NCI-H128 (cell line): ENCODE results near the gene KLHL15.
"Not testable (repeated sequence)": the region's sequence is repeated elsewhere in the genome, so short reads cannot be mapped to it uniquely, and the experiment has no call there.

Source experiments
- DNase-seq: peaks from one replicate; lab custom pipeline; 2025; ENCODE audit not compliant: unreplicated experiment; lab: John Stamatoyannopoulos, UW

The KLHL15 gene

DNA sequence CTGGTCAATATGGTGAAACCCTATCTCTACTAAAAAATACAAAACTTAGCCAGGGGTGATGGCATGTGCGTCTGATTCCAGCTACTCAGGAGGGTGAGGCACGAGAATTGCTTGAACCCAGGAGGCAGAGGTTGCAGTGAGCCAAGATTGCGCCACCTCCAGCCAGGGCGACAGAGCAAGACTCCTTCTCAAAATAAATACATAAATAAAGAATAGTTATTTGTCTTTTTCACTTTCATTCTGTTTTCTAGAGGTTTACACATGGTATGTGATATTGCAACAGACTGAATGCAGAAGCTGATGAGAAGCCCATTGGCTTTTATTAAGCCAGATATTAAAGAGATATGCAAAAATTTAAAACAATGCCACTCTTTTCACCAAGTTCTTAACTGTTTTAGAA is 8.2 kb downstream of the KLHL15 start:
- DNase-seq, result no peak

DNA sequence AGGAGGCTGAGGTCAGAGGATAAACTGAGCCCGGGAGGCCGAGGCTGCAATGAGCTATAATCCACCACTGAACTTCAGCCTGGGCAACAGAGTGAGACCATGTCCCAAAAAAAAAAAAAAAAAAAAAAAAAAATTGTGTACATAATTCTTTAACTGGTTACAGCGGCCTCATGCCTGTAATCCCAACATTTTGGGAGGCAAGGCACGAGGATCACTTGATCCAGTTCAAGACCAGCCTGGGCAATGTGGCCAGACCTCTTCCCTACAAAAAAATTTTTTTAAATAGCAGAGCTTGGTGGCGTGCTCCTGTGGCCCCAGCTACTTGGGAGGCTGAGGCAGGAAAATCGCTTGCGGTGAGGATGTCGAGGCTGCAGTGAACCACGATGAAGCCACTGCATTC is 9.3 kb downstream of the KLHL15 start:
- no peak for DNase-seq

DNA sequence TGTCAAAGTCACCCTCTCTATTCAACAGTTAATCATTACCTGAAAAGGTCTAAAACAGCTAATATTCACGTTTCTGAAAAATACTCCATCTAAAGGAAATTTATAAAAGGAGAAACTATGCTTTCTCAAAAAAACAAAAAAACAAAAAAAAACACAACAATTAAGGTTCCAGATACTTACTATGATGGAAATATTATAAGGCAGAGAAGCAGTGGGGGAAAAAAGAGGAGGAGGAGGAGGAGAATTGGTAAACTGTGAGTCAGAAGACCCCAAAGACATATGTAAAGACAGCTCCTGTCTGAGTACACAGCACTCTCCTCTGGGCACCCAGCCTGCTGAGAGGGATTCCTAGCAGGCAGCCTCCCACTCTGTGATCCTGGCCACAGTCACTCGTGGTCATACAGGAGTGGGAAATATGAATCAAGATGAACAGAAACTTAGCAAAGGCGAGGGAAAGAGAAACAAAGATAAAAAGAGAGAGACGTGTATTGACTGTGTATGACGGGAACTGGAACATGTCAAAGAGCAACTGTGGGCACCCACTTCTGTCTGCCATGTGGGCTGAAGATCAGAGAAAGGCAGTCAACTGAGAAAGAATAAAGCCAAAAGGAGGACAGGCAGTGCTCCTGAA is 12.5 kb downstream of the KLHL15 start:
- DNase-seq, result no peak

DNA sequence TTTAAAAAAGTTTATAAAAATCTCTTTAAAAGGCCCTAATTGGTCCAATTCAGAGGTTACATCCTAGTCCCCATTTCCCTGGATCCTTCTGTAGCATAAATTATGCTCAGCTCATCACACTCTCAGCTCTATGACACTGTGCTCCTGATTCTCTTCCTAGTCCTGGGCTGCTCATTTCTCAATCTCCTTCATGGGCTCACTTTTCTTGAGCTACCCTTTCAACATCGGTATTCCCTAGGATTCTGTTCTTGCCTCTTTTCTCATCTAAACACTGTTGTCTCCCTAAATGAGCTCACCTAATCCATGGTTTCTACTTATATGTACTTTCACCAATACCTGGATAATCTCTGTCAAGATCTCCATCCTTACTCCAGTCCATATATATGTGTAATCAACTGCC is 14.7 kb downstream of the KLHL15 start:
- DNase-seq, result no peak

GRCh38 chrX:24005867-24006266 is 21.1 kb downstream of the KLHL15 start:
- no peak for DNase-seq

DNA sequence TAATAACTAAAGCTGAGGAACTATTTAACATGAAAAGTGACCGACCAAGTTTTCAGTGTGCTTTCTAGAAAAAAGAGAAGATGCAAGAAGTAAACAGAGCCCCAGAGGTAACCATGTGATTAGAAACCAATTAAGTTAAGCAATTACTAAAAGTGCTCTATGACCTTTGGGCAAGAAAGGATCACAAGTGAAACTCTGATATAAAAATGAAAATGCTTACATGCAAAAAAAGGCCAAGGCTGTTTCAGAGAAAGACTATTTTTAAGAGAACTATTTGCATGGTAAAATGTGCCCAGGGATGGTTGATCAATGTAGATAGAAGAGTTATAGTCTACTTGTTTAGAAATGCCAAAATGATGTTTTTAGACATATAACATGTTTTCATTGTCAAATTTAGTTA is 22.0 kb downstream of the KLHL15 start:
- DNase-seq, result no peak

DNA sequence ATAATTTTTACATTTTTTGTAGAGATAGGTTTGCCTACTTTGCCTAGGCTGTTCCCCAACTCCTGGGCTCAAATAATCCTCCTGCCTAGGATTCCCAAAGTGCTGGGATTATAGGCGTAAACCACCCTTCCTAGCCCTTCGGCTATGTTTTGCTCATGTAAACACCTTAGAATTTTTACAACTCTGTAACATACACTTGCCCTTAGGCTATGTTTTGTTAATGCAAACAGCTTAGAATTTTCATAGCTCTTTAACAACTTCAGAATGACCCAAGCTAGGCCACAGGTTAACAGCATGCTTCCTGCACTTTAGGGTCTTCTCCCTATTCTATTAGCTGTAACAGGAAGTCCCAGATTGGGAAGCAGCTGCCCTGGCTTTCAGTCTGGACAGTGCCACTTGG is 24.2 kb downstream of the KLHL15 start:
- DNase-seq, result no peak

DNA sequence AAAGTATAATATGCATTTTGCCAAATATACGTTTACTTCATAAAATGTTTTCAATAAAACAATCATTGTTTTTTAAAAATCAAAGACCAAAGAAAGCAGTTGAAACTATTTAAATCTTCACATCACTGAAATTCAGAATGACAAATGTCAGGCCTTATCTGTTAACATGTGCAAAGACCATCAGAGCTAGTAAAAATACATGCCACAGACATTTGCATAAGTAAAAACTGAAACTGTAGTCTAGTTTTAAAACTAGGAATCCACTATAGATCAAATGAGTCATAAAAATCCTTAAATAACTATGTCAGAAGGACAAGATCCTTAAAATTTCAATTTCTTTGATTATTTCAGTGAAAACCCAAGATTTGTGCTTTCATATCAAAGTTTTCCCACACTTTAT is 24.8 kb downstream of the KLHL15 start:
- no peak for DNase-seq

DNA sequence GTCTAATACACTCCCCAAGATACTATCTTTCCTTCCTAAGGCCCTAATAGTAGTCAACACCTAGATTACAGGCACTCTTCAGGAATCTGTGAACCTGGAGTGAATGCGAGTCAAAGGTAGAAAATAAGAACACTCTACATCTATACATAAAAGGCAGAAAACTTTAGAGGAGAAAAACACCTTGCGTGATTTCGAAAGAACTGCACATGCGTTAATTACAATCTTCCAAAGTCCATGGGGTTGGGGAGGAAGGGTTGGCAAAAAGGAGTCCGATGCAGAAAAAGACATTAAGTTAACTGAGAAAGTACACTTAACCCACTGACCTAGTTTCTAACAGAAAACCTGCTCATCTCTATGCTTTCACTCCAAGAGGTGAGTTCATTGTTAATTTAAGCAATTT is 27.3 kb downstream of the KLHL15 start:
- no peak for DNase-seq

DNA sequence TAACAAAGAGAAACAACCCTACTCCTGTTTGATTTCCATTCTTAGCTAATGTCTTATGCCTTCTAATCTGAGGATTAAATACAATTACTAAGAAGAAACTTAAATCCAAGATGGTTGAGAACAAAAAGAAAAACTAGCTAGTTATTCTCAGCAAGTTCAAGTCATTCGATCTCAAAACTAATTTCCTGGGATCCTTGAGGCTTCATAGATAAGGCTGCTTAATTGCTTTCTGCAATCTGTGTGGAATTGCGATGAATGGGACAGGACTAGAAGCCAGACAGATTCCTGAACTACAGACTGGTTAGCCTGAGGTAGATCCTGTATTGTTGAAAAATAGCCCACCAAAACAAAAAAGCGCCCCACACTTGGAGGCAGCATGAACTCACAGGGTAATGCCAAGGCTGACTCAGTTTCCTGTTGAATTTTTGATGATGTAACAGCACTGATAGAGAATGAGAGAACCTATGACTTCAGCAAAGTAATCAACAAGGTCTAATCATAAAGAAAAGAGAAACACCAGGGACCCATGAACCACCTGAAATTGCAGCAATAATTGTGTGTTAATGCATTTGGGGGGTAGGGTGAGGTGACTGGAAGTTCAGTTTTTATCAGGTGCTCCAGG is 33.9 kb downstream of the KLHL15 start:
- DNase-seq, result no peak

DNA sequence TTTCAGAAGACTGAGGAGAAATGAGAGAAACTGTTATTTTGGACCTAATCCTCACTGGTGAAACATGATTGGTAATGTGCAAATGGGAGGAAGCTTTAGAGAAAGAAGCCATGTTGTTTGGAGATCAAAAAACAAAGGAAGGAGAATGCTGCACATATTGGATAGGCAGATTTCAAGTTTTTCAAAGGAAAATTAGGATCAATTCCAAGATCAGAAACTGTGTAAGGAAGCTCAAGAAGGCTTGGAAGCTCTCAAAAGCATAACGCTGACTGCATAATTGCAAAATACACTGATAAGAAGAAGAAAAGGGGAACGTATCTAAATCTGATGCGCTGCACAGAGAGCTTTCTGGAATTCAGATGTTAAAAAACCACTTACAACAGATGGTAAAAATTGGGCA is 34.6 kb downstream of the KLHL15 start:
- no peak for DNase-seq

DNA sequence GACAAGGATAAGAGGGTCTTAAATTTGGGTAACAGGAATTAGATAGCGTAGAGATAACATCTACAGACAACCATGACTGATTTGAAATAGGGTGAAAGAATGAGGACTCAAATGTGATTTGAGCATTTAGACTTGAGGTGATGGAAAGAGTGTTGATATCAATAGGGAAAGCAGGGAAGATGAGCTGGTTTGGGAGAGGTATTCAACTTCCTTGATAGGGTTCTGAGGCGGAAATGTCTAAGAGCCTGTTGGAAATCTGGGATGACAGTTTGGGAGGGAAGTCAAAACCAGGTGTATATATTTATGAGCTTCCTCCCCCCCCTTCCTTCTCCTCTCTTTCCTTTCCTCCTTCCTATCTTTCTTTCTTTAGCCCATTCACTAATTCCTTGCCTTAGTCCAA is 36.5 kb downstream of the KLHL15 start:
- DNase-seq, result no peak

DNA sequence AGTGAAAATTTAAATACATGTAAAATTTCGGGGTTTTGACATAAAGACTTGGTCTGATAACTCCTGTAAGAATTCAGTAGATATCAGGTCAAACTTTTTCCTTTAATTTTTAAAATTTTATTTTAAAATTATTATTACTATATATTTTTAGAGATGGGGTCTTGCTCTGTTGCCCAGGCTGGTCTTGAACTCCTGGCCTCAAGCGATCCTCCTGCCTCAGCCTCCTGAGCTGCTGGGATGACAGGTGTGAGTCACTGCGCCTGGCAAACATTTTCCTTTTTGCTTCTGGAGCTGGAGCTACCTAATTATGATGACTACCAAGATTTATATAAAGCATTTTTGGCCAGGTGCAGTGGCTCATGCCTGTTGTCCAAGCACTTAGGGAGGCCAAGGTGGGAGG is 37.3 kb downstream of the KLHL15 start:
- no peak for DNase-seq

- DNase-seq, result no peak
Observed at GRCh38 chrX:23982891-23983290, 44.1 kb downstream of the KLHL15 start.

- no peak for DNase-seq
Observed at GRCh38 chrX:23981711-23982110, 45.3 kb downstream of the KLHL15 start.

DNA sequence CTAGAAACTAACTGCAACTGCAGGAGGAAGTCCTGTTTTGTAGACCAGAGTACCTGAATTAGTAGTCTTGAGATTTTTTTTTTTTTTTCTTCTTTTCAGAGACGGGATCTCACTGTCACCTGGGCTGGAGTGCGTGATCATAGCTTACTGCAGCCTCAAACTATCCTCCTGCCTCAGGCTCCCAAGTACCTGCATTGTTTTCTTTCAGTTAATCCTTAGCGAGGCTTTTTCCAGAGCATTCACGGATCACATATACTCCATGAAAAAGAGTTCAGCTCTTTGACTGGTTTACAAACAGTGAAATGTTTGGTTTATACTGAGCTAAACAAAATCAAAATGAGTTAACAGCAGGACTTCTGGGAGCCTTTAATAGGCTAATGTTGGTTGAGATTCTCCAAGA is 45.8 kb downstream of the KLHL15 start:
- no peak for DNase-seq

DNA sequence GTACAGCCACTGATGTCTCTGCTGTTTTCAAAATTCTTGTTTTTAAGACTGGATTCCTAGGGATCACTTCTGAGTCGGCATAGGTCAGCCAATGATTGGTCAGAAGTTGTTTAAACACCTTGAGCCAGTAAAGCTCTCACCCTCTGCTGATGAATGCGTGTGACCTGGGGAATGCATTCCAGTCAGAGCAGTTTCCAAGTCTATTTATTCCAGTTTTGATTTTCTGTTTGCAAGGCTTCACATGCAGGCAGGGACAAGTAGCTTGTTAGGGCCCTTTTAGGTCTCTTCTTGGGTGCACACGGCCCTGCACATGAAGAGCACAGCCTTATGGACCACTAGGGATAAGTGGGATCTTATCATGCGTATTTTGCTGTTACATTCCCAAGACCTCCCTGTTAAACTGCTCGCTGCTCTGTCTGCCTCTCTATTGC is 47.0 kb downstream of the KLHL15 start:
- DNase-seq, result no peak

GRCh38 chrX:23978491-23978890 is 48.5 kb downstream of the KLHL15 start:
- DNase-seq, result no peak

GRCh38 chrX:23965630-23966029 is 61.4 kb downstream of the KLHL15 start:
- not testable (repeated sequence) for DNase-seq

DNA sequence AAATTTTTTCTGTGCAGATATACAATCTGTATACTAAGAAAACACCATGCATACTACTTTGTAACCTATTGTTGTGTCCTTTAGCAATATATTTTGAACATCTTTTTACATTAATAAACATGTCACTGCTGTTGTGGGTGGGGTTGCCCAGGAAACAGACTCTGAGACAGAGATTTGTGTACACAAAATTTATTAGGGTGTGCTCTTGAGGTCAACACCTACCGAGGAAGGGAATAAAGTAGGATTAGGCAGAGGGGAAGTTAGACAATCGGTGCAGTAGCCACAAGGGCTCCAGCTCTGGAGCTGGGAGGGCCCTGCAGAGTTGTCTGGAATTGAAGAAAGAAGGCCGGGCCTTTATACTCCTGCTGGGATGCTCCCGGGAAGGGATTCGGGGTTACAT is 62.8 kb downstream of the KLHL15 start:
- no peak for DNase-seq

- DNase-seq, result no peak
Observed at GRCh38 chrX:23959781-23960180, 67.2 kb downstream of the KLHL15 start.

DNA sequence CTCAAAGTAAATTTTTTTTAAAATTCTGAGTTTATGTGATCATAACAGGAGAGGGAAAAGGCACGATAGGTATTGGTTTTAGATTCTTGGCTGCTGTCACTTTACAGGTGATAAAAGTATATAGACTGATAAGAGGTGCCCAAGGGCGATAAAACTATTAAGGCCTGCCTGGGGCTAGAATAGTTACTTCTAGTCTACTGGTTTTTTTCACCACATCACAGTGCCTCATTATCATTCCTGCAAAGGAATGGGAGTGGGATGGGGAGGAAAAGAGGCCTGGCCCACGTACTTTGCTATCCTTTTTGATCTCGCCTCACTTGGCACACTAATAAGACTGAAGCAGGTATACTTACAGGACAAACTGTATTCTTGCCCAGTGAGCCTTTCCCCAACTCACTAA is 72.6 kb downstream of the KLHL15 start:
- no peak for DNase-seq

GRCh38 chrX:23953908-23954269 is 73.1 kb downstream of the KLHL15 start:
- no peak for DNase-seq
